ENCODE measurements around the gene ZFP37. TPM values are rescaled to one million over a fixed set of nuclear protein-coding genes. Genes with fewer than 3 reads are reported as not detected.
"Not testable (repeated sequence)": the region's sequence is repeated elsewhere in the genome, so short reads cannot be mapped to it uniquely, and the experiment has no call there.

ZFP37 gene
- total RNA-seq (ENCODE audit: low replicate concordance) = 3.6 and 7.4 TPM in 2 replicates
- long read RNA-seq, full-length matches to known transcripts = 9 of 10 reads
- long read RNA-seq, partial matches to known transcripts = 1 of 10 reads
- long read RNA-seq, other reads (novel, unspliced or antisense) = 0 of 10 reads

DNA sequence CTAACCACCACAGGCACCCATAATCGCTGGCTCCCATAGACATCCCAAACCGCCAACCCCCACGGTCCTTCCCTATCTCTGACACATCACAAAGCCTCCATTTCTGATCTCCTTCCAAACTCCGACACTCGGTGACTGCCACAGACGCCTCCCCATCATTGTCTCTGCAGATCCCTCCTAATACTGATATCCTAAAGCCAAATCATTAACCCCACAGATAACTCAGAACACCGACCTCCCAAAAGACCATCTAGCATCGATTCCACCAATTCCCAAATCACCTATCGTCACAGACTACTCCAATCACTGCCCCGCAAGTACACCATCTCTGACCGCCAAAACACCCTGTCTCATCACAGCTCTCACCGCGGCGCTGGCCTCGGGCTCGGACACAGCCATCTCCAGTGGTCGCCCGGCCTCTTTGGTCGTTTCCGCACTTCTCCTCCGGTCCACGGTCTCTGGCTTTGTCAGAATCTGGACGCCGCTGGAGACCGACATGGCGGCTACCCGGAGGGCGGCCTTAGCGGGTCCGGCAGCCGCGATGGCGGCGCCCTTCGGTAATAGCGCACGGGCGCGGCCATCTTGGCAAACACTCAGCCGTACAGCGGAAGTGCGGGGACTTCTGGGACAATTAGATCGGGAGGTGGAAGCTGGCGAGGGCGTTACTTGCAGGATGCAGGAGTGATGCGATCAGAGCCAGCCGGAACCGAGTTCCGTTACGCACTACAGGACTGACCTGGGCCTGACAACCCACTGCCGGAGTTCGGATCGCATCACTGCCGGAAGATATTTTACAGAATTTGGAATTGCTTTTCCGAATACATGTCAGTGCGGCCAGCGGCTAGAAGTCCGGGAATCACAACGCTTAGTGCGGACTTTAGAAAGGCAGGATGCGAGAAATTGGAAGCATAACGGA, at the start of gene ZFP37:
Gene ZFP37, minus strand, starts transcription at position 534 of the 916 bp plus-strand sequence. Its CDS starts 36 bp downstream, at position 498.
- peaks cover 12% of the 10 kb centered on the region for H3K27me3 Mint-ChIP-seq
- H3K4me3 Mint-ChIP-seq = no peak within 1 kb of the TSS
- no peak for TF ChIP-seq CTCF (conservative IDR thresholded peaks at IDR 0.05)

GRCh38 chr9:113105345-113105744, 48.8 kb upstream of the ZFP37 start:
- not testable (repeated sequence) for H3K9me3 Mint-ChIP-seq; H3K4me3 Mint-ChIP-seq; H3K27ac Mint-ChIP-seq; H3K4me1 Mint-ChIP-seq (ENCODE audit: unreplicated experiment); H3K36me3 Mint-ChIP-seq; DNase-seq (ENCODE audit: extremely low spot score, unreplicated experiment)
- peaks cover 25% of the 10 kb centered on the region for H3K27me3 Mint-ChIP-seq

More for the DNA sequence above, at the start of gene ZFP37:
- H3K27ac Mint-ChIP-seq = no peak within 1 kb of the TSS
- DNase-seq (ENCODE audit: extremely low spot score, unreplicated experiment) = peak; percentile 87
- H3K36me3 Mint-ChIP-seq = no peaks in the 10 kb centered on the region
- H3K9me3 Mint-ChIP-seq = no peaks in the 10 kb centered on the region
- H3K4me1 Mint-ChIP-seq (ENCODE audit: unreplicated experiment) = no peaks in the 10 kb centered on the region

- H3K9me3 Mint-ChIP-seq = no peaks in the 10 kb centered on the region
- H3K27ac Mint-ChIP-seq = no peak overlapping the region
- H3K27me3 Mint-ChIP-seq = peaks cover 69% of the 10 kb centered on the region
Observed at GRCh38 chr9:113095561-113095960, 39.0 kb upstream of the ZFP37 start.

DNA sequence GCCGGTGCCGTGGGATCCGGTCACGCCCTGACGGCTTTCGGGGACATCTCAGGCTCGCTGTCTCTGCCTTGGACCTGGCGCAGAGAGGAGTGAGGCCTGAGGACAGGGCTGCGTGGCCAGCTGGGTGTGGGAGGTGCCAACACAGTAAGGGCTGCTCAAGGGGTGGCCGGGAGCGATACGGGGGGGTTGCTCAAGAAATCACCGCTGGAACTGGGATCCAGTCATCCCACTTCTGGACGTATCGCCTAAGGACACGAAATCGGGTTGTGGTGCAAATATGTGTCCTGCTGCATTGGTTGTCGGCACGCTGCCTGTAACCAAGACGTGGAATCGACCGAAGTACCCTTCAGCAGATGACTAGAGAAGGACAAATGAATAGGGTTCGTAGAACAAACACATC, 33.4 kb upstream of the ZFP37 start:
- not testable (repeated sequence) for H3K4me3 Mint-ChIP-seq; H3K27ac Mint-ChIP-seq; H3K4me1 Mint-ChIP-seq (ENCODE audit: unreplicated experiment); H3K9me3 Mint-ChIP-seq; DNase-seq (ENCODE audit: extremely low spot score, unreplicated experiment); H3K36me3 Mint-ChIP-seq
- H3K27me3 Mint-ChIP-seq = peaks cover 39% of the 10 kb centered on the region

More at GRCh38 chr9:113095561-113095960, 39.0 kb upstream of the ZFP37 start:
- H3K4me3 Mint-ChIP-seq = no peak overlapping the region
- H3K36me3 Mint-ChIP-seq = no peaks in the 10 kb centered on the region
- no peak for DNase-seq (ENCODE audit: extremely low spot score, unreplicated experiment)
- no peak for TF ChIP-seq CTCF (conservative IDR thresholded peaks at IDR 0.05)
- H3K4me1 Mint-ChIP-seq (ENCODE audit: unreplicated experiment) = no peaks in the 10 kb centered on the region

GRCh38 chr9:113089143-113089505, 32.6 kb upstream of the ZFP37 start:
- H3K36me3 Mint-ChIP-seq; DNase-seq (ENCODE audit: extremely low spot score, unreplicated experiment); H3K4me3 Mint-ChIP-seq; H3K9me3 Mint-ChIP-seq; H3K27ac Mint-ChIP-seq; H3K4me1 Mint-ChIP-seq (ENCODE audit: unreplicated experiment): not testable (repeated sequence)
- H3K27me3 Mint-ChIP-seq = peaks cover 34% of the 10 kb centered on the region

- H3K27me3 Mint-ChIP-seq = peaks cover 29% of the 10 kb centered on the region
- H3K4me3 Mint-ChIP-seq; H3K9me3 Mint-ChIP-seq; H3K27ac Mint-ChIP-seq; DNase-seq (ENCODE audit: extremely low spot score, unreplicated experiment); H3K4me1 Mint-ChIP-seq (ENCODE audit: unreplicated experiment); H3K36me3 Mint-ChIP-seq: not testable (repeated sequence)
Observed at GRCh38 chr9:113088456-113089142, 32.1 kb upstream of the ZFP37 start.

GRCh38 chr9:113062932-113063310, 6.4 kb upstream of the ZFP37 start:
- peak; percentile 75 for DNase-seq (ENCODE audit: extremely low spot score, unreplicated experiment)
- H3K4me1 Mint-ChIP-seq (ENCODE audit: unreplicated experiment) = not testable (repeated sequence)

DNA sequence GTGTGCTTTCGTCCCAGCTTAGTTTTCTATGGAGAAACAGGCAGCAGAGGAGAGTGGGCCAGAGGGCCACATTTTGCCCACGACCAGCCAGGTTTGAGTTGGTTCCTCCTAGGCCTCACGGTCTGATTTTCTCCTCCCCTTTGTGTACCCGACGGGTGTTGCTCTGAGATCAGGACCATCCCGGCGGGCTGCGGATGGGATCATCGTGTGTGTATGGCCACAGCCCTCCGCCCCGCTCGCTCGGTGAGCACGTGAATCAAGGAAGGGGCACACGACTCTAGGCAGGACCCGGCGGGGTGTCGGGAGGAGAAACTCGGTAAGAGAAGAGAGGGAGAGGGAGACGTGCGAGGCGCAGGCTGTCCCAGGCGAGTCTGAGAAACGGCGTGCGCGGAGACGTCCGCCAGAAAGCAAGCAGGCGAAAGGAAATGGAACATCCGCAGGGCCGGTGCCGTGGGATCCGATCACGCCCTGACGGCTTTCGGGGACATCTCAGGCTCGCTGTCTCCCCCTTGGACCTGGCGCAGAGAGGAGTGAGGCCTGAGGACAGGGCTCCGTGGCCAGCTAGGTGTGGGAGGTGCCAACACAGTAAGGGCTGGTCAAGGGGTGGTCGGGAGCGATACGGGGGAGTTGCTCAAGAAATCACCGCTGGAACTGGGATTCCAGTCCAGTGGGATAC, 5.9 kb upstream of the ZFP37 start:
- not testable (repeated sequence) for H3K4me3 Mint-ChIP-seq; H3K27ac Mint-ChIP-seq; H3K4me1 Mint-ChIP-seq (ENCODE audit: unreplicated experiment); H3K36me3 Mint-ChIP-seq; DNase-seq (ENCODE audit: extremely low spot score, unreplicated experiment); H3K9me3 Mint-ChIP-seq
- H3K27me3 Mint-ChIP-seq = peaks cover 12% of the 10 kb centered on the region

More at GRCh38 chr9:113062932-113063310, 6.4 kb upstream of the ZFP37 start:
- H3K9me3 Mint-ChIP-seq, H3K4me3 Mint-ChIP-seq, H3K36me3 Mint-ChIP-seq, H3K27ac Mint-ChIP-seq: not testable (repeated sequence)
- peaks cover 12% of the 10 kb centered on the region for H3K27me3 Mint-ChIP-seq

DNA sequence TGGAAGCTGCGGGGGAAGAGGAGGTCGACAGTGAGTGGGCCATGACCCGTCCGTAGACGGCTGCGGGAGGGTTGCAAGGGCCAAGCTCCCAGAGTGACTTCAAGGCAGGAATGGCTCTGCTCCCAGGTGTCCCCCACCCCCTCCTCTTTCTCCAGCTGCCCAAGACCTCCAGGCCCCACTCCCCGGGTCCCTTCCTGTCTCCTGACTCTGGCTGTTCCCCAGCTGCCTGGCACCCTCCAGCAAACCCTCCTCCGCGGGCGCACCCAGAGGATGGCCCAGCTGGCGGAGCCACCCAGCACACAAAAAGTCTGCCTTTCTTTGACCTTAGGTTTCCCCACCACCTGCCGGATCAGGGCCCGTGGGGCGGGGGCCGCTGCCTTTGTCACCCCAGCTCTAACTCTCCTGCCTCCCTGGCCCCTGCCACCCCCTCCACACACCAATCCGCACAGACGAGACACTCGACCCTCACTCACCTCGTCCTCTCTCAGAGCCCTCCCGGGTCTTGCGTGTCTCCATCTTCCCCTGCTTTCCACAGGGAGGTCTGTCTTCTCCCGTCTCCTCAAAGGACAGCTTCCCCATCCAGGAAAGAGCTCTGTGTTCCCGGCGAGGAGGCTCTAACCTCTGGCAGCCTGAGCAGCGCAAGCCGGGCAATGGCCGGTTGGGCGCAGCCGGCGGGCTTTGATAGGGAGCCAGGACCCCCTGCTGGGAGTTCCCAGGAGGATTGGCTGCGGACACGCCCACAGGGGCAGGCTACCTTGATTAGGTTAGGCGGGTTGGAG, 4.7 kb upstream of the ZFP37 start:
- H3K4me3 Mint-ChIP-seq = not testable (repeated sequence)

DNA sequence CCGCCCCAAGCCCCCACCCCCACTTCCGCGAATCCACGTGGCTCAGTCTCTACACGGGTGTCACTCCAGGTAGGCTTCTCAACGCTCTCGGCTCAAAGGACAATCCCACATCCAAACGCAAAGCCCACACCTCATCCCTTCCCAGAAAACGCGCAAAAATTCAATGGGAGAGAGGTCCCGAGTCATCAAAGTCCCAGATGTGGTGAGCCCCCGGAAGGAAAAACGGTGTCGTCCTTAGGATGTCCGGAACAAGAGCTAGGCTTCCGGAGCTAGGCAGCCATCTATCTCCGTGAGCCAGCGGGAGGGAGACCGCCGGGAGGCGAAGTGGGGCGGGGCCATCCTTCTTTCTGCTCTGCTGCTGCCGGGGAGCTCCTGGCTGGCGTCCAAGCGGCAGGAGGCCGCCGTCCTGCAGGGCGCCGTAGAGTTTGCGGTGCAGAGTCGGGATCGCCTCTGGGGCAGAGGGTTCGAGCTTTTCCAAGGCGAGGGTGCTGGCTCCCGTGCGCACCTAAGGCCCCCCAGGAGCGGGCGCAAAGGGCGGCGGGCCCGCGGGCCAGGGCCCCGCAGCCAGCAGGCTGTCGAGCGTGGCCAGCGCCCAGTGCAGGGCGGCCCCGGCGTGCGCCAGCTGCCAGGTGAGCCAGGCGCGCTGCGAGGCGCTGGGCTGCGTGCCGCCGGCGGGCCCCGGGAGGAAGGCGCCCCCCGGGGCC, 3.2 kb upstream of the ZFP37 start:
- DNase-seq (ENCODE audit: extremely low spot score, unreplicated experiment) = peak; percentile 81
- H3K36me3 Mint-ChIP-seq; H3K27ac Mint-ChIP-seq; H3K4me3 Mint-ChIP-seq; H3K4me1 Mint-ChIP-seq (ENCODE audit: unreplicated experiment); H3K9me3 Mint-ChIP-seq: not testable (repeated sequence)
- peaks cover 12% of the 10 kb centered on the region for H3K27me3 Mint-ChIP-seq

More for the DNA sequence above, 4.7 kb upstream of the ZFP37 start:
- H3K27me3 Mint-ChIP-seq = peaks cover 12% of the 10 kb centered on the region
- not testable (repeated sequence) for H3K4me1 Mint-ChIP-seq (ENCODE audit: unreplicated experiment); H3K27ac Mint-ChIP-seq; H3K9me3 Mint-ChIP-seq; H3K36me3 Mint-ChIP-seq
- DNase-seq (ENCODE audit: extremely low spot score, unreplicated experiment) = peak; percentile 80

Measured in type B pancreatic cell (in vitro differentiated cells).